ENCODE data around the gene CD177.

DNA sequence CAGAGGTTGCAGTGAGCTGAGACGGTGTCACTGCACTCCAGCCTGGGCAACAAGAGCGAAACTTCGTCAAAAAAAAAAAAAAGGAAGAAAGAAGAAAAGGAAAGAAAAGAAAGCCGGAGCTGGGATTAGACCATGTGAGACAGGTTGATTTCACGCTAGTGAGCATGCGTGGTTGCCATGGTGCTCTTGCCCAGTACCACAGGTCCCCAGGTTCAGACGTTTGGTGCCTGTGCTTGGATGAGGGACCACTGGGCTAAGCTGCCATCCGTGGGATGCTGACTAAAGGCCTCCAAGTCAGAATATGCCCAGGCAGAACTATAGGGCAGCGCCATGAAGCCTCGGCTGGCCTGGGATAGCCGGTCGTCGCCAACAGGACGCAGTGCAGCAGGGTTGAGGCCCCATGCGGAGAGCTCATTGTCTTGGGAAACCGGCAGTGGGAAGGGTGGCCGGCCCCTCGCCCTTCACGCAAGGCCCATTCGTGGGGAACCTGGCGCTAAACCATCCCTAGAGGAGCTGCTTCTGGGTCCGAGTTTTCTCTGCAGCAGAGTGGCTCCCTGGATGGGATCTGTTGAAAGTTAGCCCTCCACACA lies 54.0 kb downstream of the CD177 start:
- TF ChIP-seq, protein P1, sequence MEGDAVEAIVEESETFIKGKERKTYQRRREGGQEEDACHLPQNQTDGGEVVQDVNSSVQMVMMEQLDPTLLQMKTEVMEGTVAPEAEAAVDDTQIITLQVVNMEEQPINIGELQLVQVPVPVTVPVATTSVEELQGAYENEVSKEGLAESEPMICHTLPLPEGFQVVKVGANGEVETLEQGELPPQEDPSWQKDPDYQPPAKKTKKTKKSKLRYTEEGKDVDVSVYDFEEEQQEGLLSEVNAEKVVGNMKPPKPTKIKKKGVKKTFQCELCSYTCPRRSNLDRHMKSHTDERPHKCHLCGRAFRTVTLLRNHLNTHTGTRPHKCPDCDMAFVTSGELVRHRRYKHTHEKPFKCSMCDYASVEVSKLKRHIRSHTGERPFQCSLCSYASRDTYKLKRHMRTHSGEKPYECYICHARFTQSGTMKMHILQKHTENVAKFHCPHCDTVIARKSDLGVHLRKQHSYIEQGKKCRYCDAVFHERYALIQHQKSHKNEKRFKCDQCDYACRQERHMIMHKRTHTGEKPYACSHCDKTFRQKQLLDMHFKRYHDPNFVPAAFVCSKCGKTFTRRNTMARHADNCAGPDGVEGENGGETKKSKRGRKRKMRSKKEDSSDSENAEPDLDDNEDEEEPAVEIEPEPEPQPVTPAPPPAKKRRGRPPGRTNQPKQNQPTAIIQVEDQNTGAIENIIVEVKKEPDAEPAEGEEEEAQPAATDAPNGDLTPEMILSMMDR (conservative IDR thresholded peaks at IDR 0.05) = no peak
- no peak for TF ChIP-seq ZFX (IDR thresholded peaks at IDR 0.05)

Data from C4-2B (cell line).